ENCODE data around the gene SH2D3A.

SH2D3A gene

DNA sequence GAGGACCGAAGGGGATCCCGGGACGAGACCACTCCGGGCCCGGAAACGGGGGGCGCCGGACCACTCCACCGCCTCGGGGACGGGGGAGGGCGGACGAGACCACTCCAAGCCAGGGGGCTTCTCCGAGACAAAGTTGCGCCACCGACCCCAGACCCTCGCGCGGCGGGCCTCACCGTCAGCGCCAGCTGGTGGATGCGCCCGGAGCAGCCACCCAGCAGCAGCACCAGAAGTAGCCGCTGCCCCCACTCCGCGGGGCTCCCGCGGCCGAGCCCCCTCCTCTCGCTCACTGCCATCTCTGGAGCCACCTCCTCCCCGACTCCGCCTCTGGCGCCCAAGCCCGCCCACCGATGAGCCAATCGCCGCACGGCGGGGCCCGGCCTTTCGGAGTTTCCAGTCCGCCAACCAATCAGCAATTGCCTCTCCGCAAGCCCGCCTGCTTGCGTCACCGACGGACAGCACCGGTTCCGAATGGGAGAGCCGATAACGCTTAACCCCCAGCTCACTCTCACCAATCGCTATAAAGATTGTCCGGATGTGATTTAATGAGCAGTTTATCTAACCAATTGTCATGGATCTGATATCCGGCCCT lies 29.9 kb downstream of the SH2D3A start, which contains the start of gene GPR108 (continued):
- TF ChIP-seq ZNF514 (tag by site-specific recombination; IDR thresholded peaks at IDR 0.05) = no peak
- TF ChIP-seq ZNF112 (tag by site-specific recombination; IDR thresholded peaks at IDR 0.05) = no peak
- TF ChIP-seq ZNF174 (tag by site-specific recombination; IDR thresholded peaks at IDR 0.05) = no peak
- peak; percentile 77 for TF ChIP-seq ZNF785 (tag by site-specific recombination; IDR thresholded peaks at IDR 0.05)
- no peak for TF ChIP-seq ZNF510 (tag by site-specific recombination; IDR thresholded peaks at IDR 0.05; ENCODE audit: insufficient replicate concordance)
- peak; percentile 21; the same call in 1 of the 2 replicates for TF ChIP-seq ZNF223 (tag by site-specific recombination; IDR thresholded peaks at IDR 0.05)
- TF ChIP-seq HOXA7 (CRISPR knock-in tag; IDR thresholded peaks at IDR 0.05; ENCODE audit: borderline replicate concordance) = no peak
- TF ChIP-seq ZNF248 (tag by site-specific recombination; IDR thresholded peaks at IDR 0.05) = no peak
- TF ChIP-seq ZNF274 (IDR thresholded peaks at IDR 0.05; ENCODE audit: low read length) = no peak
- no peak for TF ChIP-seq ZNF274 (tag by site-specific recombination; IDR thresholded peaks at IDR 0.05; ENCODE audit: borderline replicate concordance)
- peak; percentile 78 for TF ChIP-seq YY1 (tag by site-specific recombination; IDR thresholded peaks at IDR 0.05)
- TF ChIP-seq, protein P1, sequence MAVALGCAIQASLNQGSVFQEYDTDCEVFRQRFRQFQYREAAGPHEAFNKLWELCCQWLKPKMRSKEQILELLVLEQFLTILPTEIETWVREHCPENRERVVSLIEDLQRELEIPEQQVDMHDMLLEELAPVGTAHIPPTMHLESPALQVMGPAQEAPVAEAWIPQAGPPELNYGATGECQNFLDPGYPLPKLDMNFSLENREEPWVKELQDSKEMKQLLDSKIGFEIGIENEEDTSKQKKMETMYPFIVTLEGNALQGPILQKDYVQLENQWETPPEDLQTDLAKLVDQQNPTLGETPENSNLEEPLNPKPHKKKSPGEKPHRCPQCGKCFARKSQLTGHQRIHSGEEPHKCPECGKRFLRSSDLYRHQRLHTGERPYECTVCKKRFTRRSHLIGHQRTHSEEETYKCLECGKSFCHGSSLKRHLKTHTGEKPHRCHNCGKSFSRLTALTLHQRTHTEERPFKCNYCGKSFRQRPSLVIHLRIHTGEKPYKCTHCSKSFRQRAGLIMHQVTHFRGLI (tag by site-specific recombination; IDR thresholded peaks at IDR 0.05) = no peak
- TF ChIP-seq ZXDB (tag by site-specific recombination; IDR thresholded peaks at IDR 0.05) = peak; percentile 93
- TF ChIP-seq ZNF266 (tag by site-specific recombination; IDR thresholded peaks at IDR 0.05; ENCODE audit: low read depth) = no peak
- TF ChIP-seq TRIM28 (IDR thresholded peaks at IDR 0.05; ENCODE audit: borderline replicate concordance, low read length) = no peak
- TF ChIP-seq, protein P2, sequence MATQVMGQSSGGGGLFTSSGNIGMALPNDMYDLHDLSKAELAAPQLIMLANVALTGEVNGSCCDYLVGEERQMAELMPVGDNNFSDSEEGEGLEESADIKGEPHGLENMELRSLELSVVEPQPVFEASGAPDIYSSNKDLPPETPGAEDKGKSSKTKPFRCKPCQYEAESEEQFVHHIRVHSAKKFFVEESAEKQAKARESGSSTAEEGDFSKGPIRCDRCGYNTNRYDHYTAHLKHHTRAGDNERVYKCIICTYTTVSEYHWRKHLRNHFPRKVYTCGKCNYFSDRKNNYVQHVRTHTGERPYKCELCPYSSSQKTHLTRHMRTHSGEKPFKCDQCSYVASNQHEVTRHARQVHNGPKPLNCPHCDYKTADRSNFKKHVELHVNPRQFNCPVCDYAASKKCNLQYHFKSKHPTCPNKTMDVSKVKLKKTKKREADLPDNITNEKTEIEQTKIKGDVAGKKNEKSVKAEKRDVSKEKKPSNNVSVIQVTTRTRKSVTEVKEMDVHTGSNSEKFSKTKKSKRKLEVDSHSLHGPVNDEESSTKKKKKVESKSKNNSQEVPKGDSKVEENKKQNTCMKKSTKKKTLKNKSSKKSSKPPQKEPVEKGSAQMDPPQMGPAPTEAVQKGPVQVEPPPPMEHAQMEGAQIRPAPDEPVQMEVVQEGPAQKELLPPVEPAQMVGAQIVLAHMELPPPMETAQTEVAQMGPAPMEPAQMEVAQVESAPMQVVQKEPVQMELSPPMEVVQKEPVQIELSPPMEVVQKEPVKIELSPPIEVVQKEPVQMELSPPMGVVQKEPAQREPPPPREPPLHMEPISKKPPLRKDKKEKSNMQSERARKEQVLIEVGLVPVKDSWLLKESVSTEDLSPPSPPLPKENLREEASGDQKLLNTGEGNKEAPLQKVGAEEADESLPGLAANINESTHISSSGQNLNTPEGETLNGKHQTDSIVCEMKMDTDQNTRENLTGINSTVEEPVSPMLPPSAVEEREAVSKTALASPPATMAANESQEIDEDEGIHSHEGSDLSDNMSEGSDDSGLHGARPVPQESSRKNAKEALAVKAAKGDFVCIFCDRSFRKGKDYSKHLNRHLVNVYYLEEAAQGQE (tag by site-specific recombination; IDR thresholded peaks at IDR 0.05) = 0 out of 2 replicates have a peak, but pooled peaks have one; percentile 35
- no peak for TF ChIP-seq ZNF433 (tag by site-specific recombination; IDR thresholded peaks at IDR 0.05; ENCODE audit: low read depth)
- TF ChIP-seq ZNF23 (tag by site-specific recombination; IDR thresholded peaks at IDR 0.05; ENCODE audit: borderline replicate concordance) = no peak
- peak; percentile 88; the same call in 1 of the 2 replicates for TF ChIP-seq ZNF391 (tag by site-specific recombination; IDR thresholded peaks at IDR 0.05; ENCODE audit: borderline replicate concordance, low read depth)
- TF ChIP-seq ZBTB20 (tag by site-specific recombination; IDR thresholded peaks at IDR 0.05) = peak; percentile 32; the same call in 1 of the 2 replicates
- TF ChIP-seq RBAK (tag by site-specific recombination; IDR thresholded peaks at IDR 0.05) = no peak
- TF ChIP-seq, protein P3, sequence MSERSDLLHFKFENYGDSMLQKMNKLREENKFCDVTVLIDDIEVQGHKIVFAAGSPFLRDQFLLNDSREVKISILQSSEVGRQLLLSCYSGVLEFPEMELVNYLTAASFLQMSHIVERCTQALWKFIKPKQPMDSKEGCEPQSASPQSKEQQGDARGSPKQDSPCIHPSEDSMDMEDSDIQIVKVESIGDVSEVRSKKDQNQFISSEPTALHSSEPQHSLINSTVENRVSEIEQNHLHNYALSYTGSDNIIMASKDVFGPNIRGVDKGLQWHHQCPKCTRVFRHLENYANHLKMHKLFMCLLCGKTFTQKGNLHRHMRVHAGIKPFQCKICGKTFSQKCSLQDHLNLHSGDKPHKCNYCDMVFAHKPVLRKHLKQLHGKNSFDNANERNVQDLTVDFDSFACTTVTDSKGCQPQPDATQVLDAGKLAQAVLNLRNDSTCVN (tag by site-specific recombination; optimal IDR thresholded peaks at IDR 0.05) = peak; percentile 51
- peak; percentile 38 for TF ChIP-seq EGR2 (tag by site-specific recombination; IDR thresholded peaks at IDR 0.05; ENCODE audit: low read depth)
- no peak for TF ChIP-seq ZFP3 (tag by site-specific recombination; IDR thresholded peaks at IDR 0.05; ENCODE audit: low read depth)
- TF ChIP-seq ZFHX2 (tag by site-specific recombination; conservative IDR thresholded peaks at IDR 0.05) = no peak; the same call in 1 of the 2 replicates
- TF ChIP-seq ZNF529 (tag by site-specific recombination; IDR thresholded peaks at IDR 0.05; ENCODE audit: insufficient replicate concordance) = no peak
- peak; percentile 69 for TF ChIP-seq ZNF629 (tag by site-specific recombination; IDR thresholded peaks at IDR 0.05)
- TF ChIP-seq ZNF623 (tag by site-specific recombination; IDR thresholded peaks at IDR 0.05) = 0 out of 2 replicates have a peak, but pooled peaks have one; percentile 22
- no peak for TF ChIP-seq ZSCAN16 (tag by site-specific recombination; IDR thresholded peaks at IDR 0.05)
- peak; percentile 83; the same call in 1 of the 2 replicates for TF ChIP-seq ZNF561 (tag by site-specific recombination; IDR thresholded peaks at IDR 0.05; ENCODE audit: borderline replicate concordance)
- no peak for TF ChIP-seq ZNF426 (tag by site-specific recombination; IDR thresholded peaks at IDR 0.05)
- TF ChIP-seq ZNF114 (tag by site-specific recombination; IDR thresholded peaks at IDR 0.05) = no peak
- no peak for TF ChIP-seq ZNF140 (tag by site-specific recombination; IDR thresholded peaks at IDR 0.05)
- no peak for TF ChIP-seq ZNF133 (tag by site-specific recombination; IDR thresholded peaks at IDR 0.05)
- peak; percentile 16; the same call in 1 of the 2 replicates for TF ChIP-seq ZBTB17 (tag by site-specific recombination; IDR thresholded peaks at IDR 0.05)
- TF ChIP-seq ZNF701 (tag by site-specific recombination; IDR thresholded peaks at IDR 0.05) = no peak
- TF ChIP-seq ZNF660 (tag by site-specific recombination; IDR thresholded peaks at IDR 0.05) = peak; percentile 80; the same call in 1 of the 2 replicates

Data from HEK293 (cell line).